IPS-20b (cell line): ENCODE results near the gene ZNF524.

Source experiments
- H3K27ac ChIP-seq: one replicate; pipeline ENCODE4 v1.5.1; 2013; ENCODE audit warnings: low read length
- H3K27me3 ChIP-seq: 2 replicates; pipeline ENCODE4 v1.6.1; 2013; ENCODE audit warnings: mild to moderate bottlenecking, low read length, inconsistent platforms; ENCODE audit not compliant: insufficient read depth
- H3K36me3 ChIP-seq: 2 replicates; pipeline ENCODE4 v1.6.1; 2013; ENCODE audit warnings: low read depth, mild to moderate bottlenecking, inconsistent platforms, low read length, moderate library complexity; ENCODE audit not compliant: insufficient read depth
- H3K4me1 ChIP-seq: 2 replicates; pipeline ENCODE4 v1.6.1; 2013; ENCODE audit warnings: mild to moderate bottlenecking, control low read depth, inconsistent platforms, low read length, moderate library complexity; ENCODE audit not compliant: insufficient read depth
- H3K4me3 ChIP-seq: 2 replicates; pipeline ENCODE4 v1.5.1; 2013; ENCODE audit warnings: mild to moderate bottlenecking, low read length, inconsistent platforms
- H3K9ac ChIP-seq: 2 replicates; pipeline ENCODE4 v1.6.1; 2013; ENCODE audit warnings: low read depth, mild to moderate bottlenecking, inconsistent platforms, low read length, moderate library complexity
- H3K9me3 ChIP-seq: 2 replicates; pipeline ENCODE4 v1.6.1; 2013; ENCODE audit warnings: mild to moderate bottlenecking, low read depth, low read length, inconsistent platforms; ENCODE audit not compliant: insufficient read depth

The ZNF524 gene

DNA sequence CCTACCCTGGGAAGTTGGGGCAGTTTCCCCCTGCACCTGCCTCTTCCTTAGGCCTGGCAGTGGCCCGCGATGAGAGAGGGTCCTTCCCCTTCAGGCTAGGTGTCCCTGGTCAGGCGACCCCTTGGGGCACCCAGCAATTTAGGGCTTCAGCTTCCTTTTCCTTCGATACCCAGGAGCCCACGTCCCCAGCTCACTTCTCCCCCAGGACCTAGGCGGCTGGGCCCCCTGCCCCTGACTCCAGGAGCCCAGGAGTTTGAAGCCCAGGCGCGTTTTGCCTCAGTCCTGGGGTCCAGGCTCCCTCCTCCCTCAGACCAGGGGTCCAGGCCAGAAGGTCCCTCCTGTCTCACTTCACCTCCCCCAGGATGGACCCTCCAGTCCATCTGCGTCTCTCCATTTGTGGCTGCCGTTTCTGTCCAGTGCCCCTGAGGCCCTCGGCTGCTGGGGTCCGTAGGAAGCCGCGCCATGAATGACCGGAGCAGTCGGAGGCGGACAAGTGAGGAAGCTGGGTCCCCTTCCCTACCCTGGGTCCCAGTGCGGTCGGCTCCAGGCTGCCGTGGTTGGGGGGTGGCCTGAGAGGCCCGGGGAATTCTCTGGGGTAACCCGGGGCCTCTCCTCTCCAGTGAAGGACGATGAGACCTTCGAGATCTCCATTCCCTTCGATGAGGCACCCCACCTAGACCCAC, 48.6 kb downstream of the ZNF524 start:
- H3K4me3 ChIP-seq: peak overlapping the region; percentile 81
- peaks cover 15% of the 10 kb centered on the region for H3K36me3 ChIP-seq
- no peak overlapping the region for H3K27ac ChIP-seq
- H3K9me3 ChIP-seq: no peaks in the 10 kb centered on the region
- no peaks in the 10 kb centered on the region; the same call in 1 of the 2 replicates for H3K4me1 ChIP-seq
- H3K27me3 ChIP-seq: no peaks in the 10 kb centered on the region
- peak overlapping the region; percentile 75 for H3K9ac ChIP-seq

DNA sequence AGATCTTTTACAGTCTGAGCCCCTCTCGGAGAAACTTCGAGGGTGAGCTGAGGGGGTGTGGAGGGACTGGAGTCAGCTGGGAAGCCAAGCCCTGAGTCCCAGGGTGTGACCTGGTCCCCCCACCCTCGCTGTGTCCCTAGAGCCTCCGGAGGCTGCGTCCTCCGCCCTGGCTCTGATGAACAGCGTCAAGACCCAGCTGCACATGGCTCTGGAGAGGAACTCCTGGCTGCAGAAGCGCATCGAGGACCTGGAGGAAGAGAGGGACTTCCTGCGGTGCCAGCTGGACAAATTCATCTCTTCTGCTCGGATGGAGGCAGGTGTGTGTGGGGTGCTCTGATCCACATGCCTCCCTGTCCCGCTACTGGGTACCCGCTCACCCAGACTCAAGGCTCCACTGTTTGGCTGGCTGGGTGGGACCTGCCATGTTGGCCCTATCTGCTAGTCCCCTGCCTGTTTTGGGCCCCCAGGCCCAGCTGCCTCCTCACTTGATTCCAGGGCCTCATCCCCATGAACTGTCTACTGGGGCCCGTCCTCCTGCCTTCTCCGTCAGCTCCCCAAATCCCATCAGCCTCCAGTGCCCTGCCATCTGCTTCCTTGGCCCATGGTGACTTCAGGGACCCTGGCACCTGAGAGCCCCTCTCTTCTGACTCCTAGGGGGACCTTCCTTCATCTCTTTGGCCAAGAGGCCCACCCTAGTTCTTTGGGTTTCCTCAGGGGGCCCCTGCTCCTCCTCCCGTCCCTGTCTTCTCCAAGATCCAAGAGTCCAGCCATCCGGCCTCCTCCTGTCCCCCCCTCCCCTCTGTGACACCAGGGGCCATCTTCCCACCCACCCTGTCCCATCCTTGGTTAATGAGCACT, 49.4 kb downstream of the ZNF524 start:
- Histone ChIP-seq H3K4me1 (no peaks in the 10 kb centered on the region; the same call in 1 of the 2 replicates), H3K9ac (no peak overlapping the region), H3K27ac (no peak overlapping the region), H3K9me3 (no peaks in the 10 kb centered on the region), H3K4me3 (no peak overlapping the region), H3K27me3 (no peaks in the 10 kb centered on the region), H3K36me3 (peaks cover 13% of the 10 kb centered on the region)

DNA sequence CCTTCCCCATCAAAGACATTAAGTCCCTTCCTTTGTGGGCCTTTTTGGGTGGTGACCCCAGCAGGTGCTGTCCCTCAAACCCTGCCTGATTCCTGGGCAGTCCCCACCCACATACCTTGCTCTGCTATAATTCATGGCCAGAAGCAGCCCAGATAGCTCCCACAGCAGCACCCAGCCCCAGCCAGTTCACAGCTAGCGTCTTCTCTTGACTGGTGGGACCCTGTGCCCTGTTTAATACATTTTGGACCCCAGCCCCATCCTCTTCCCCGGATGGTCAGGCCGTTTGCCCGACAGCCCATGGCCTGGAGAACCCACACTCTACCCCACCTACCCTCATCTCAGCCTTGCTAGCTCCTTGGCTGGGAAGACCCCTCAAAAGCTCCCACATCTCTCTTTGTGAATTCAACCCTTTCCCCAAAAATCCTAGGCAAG, 50.1 kb downstream of the ZNF524 start:
- no peaks in the 10 kb centered on the region for H3K27me3 ChIP-seq
- no peak overlapping the region for H3K27ac ChIP-seq
- peaks cover 7% of the 10 kb centered on the region for H3K36me3 ChIP-seq
- no peak overlapping the region for H3K9ac ChIP-seq
- H3K4me3 ChIP-seq: no peak overlapping the region
- H3K9me3 ChIP-seq: no peaks in the 10 kb centered on the region
- H3K4me1 ChIP-seq: no peaks in the 10 kb centered on the region; the same call in 1 of the 2 replicates

DNA sequence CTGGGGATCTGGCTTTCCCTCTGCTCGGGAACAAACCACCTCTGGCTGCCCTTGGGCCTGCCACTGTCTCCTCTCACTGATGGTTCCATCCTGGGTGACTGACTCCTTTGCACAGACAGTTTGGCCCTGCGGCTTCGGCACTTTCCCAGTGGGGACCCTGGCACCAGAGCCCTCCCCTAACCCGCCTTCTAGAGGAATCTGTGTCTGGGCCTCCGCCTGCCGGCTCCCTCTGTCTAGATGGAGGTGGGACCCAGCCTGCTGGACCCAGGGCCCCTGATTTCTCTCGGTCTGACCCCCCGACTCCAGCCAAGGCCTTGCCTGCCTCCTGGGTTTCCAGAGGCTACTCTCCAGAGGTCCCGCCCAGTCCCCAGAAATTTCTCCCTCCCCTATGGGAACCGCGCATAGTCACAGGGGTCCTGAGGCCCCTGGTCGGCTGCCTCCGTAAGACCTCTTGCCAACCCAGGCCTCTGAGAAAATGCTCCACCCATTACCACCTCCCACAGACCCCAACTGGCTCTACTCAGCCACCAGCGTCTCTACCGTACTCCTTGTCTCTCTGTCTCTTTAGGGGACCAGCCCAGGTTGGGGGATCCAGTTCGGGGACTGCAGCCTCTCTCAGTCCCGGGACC, 50.6 kb downstream of the ZNF524 start:
- H3K9me3 ChIP-seq: no peaks in the 10 kb centered on the region
- no peak overlapping the region for H3K9ac ChIP-seq
- no peak overlapping the region for H3K27ac ChIP-seq
- no peaks in the 10 kb centered on the region; the same call in 1 of the 2 replicates for H3K4me1 ChIP-seq
- peaks cover under 1% of the 10 kb centered on the region for H3K36me3 ChIP-seq
- H3K27me3 ChIP-seq: no peaks in the 10 kb centered on the region
- no peak overlapping the region for H3K4me3 ChIP-seq

DNA sequence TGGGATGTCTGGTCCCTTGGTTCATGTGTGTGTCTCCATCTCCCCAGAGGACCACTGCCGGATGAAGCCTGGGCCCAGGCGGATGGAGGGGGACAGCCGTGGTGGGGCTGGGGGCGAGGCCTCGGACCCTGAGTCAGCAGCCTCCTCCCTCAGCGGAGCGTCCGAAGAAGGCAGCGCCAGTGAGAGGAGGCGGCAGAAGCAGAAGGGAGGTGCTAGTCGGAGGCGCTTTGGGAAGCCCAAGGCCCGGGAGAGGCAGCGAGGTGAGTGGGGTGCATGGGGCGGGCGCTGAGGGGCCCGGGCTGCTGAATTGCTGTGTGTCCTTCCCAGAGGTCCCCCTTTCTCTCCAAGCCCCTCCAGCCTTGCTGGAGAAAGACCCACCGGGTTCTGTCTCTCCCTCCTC, 51.1 kb downstream of the ZNF524 start:
- Histone ChIP-seq H3K27ac (no peak overlapping the region), H3K36me3 (no peaks in the 10 kb centered on the region), H3K9ac (no peak overlapping the region), H3K4me1 (peaks cover under 1% of the 10 kb centered on the region; the same call in 1 of the 2 replicates), H3K9me3 (no peaks in the 10 kb centered on the region), H3K4me3 (no peak overlapping the region), H3K27me3 (no peaks in the 10 kb centered on the region)

DNA sequence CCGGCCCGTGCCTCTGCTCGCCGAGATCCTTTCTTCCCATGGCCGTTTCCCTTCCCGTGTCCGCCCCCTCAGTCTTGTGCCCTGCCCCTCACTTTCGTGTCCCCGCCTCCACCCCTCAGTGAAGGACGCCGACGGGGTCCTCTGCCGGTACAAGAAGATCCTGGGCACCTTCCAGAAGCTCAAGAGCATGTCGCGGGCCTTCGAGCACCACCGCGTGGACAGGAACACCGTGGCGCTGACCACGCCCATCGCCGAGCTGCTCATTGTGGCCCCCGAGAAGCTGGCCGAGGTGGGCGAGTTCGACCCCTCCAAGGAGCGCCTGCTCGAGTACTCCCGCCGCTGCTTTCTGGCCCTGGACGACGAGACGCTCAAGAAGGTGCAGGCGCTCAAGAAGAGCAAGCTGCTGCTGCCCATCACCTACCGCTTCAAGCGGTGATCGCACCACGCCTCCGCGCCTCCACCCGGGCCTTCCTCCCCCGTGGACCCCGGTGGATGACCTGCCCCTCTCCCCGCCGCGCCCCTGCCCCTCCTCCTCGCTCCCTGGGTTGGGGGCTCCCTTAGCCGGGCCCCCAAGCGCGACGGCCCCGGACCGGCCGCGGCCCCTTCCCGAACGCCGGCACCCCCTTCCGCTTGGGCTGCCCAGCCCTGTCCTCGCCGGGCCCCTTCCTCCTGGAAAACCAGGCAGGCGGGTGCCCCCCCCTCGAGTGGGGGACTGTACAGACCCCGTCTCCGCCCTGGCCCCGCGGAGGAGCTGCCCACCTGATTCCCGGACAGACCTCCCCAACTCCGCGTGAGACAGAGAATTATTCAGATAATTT, 52.4 kb downstream of the ZNF524 start:
- Histone ChIP-seq H3K4me1 (peaks cover 13% of the 10 kb centered on the region), H3K9me3 (no peaks in the 10 kb centered on the region), H3K4me3 (peak overlapping the region; percentile 84; the same call in 1 of the 2 replicates), H3K36me3 (peaks cover 10% of the 10 kb centered on the region), H3K27ac (no peak overlapping the region), H3K27me3 (no peaks in the 10 kb centered on the region), H3K9ac (no peak overlapping the region; the same call in 1 of the 2 replicates)
